Erythroblast (primary cell): ENCODE data around the gene SHISA2.

Experiments used
- GATA1 ChIP-seq: IDR thresholded peaks from 2 replicates; pipeline ENCODE4 v1.6.1; 2011; ENCODE audit warnings: low read depth, mild to moderate bottlenecking, control low read depth, low read length, moderate library complexity
- POLR2A ChIP-seq: IDR thresholded peaks from 2 replicates; pipeline ENCODE4 v1.6.1; 2011; ENCODE audit warnings: mild to moderate bottlenecking, low read length

DNA sequence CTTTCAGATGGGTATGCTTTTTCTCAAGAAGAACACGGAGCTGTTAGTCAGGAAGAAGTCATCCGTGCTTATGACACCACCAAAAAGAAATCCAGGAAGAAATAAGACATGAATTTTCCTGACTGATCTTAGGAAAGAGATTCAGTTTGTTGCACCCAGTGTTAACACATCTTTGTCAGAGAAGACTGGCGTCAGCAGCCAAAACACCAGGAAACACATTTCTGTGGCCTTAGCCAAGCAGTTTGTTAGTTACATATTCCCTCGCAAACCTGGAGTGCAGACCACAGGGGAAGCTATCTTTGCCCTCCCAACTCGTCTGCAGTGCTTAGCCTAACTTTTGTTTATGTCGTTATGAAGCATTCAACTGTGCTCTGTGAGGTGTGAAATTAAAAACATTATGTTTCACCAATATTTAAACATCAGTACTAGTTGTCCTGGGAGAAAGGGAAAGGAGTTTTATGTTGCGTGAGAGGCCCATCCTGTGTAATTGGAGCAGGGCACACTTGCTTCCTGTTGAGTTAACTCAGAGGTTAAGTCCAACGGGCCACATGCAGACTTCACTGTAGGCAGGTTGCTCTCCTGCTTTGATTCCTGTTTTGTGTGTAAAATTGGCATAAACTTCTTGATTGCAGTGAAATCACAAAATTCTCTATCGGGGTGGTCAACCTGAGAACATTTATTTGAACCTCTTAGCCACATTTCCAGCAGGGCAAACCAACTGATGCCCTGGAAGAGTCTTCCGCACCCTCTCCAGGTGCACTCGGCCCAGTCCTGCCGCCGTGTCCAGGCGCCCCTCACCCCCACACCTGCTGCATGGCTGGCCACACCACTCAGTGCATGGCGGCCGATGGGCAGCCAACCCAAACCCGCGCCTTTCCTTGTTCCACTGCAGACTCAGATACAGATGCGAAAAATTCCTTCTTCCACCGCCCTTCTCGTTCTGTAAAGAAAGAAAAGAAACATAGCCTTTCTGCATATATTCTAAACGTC is 31.6 kb downstream of the SHISA2 start:
- TF ChIP-seq POLR2A (no peak), GATA1 (no peak)
